Thymus (tissue), 11 donors: Measurements from ENCODE around the gene TFR2. TPM values are rescaled to one million over a fixed set of nuclear protein-coding genes. Genes with fewer than 3 reads are reported as not detected.
A peak's percentile ranks its signal among the peaks of the same experiment; 100 is the strongest.
"Not testable (repeated sequence)": the region's sequence is repeated elsewhere in the genome, so short reads cannot be mapped to it uniquely, and the experiment has no call there.

Source experiments
- DNase-seq, 9 donors: peaks; one replicate each; pipeline ENCODE4 v3.0.0-alpha.2; 2013; ENCODE audit warnings: low spot score in 9 of 9, low read depth in 6 of 9, missing footprints in 1 of 9
- H3K27ac ChIP-seq, 2 donors: one replicate each; pipeline ENCODE4 v1.5.1; 2013; ENCODE audit warnings: control low read depth in 1 of 2, low read depth in 1 of 2, low read length in 1 of 2, mild to moderate bottlenecking in 1 of 2, moderate library complexity in 1 of 2
- H3K27me3 ChIP-seq, 2 donors: one replicate each; pipeline ENCODE4 v1.5.1; 2013; ENCODE audit warnings: low read length in 1 of 2; ENCODE audit not compliant: control insufficient read depth in 2 of 2, insufficient read depth in 1 of 2
- H3K36me3 ChIP-seq, 2 donors: one replicate each; pipeline ENCODE4 v1.5.1; 2013; ENCODE audit warnings: low read length in 1 of 2, mild to moderate bottlenecking in 1 of 2, moderate library complexity in 1 of 2; ENCODE audit not compliant: control insufficient read depth in 2 of 2, insufficient read depth in 2 of 2
- H3K4me1 ChIP-seq, 2 donors: one replicate each; pipeline ENCODE4 v1.5.1; 2013; ENCODE audit warnings: low read length in 2 of 2; ENCODE audit not compliant: control insufficient read depth in 2 of 2, insufficient read depth in 2 of 2
- H3K4me3 ChIP-seq, 2 donors: one replicate each; pipeline ENCODE4 v1.5.1; 2013; ENCODE audit warnings: low read length in 2 of 2, control low read depth in 1 of 2, mild to moderate bottlenecking in 1 of 2
- H3K9me3 ChIP-seq, 2 donors: one replicate each; pipeline ENCODE4 v1.5.1; 2013; ENCODE audit warnings: low read length in 1 of 2, mild to moderate bottlenecking in 1 of 2; ENCODE audit not compliant: control insufficient read depth in 2 of 2, insufficient read depth in 1 of 2
- WGBS: extraction: QIAGEN DNeasy Blood & Tissue Kit; methylation state at CpG from one replicate; pipeline ENCODE4 v1.1.7; 2013; 5-methylcytosine and 5-hydroxymethylcytosine counted together
- polyA plus RNA-seq: library from polyadenylated mRNA; stranded (reverse); fragments of 200-250 nt; gene quantifications from one replicate; pipeline ENCODE4 v1.2.3, GENCODE V29; 2013
- total RNA-seq: library from RNA; stranded (reverse); fragments of 120-200 nt; gene quantifications from one replicate; pipeline ENCODE4 v1.2.4, GENCODE V29; 2013
- donor health status: healthy.

Gene TFR2
- total and polyA plus RNA-seq, 2 donors: 0.80 to 1.0 TPM

DNA sequence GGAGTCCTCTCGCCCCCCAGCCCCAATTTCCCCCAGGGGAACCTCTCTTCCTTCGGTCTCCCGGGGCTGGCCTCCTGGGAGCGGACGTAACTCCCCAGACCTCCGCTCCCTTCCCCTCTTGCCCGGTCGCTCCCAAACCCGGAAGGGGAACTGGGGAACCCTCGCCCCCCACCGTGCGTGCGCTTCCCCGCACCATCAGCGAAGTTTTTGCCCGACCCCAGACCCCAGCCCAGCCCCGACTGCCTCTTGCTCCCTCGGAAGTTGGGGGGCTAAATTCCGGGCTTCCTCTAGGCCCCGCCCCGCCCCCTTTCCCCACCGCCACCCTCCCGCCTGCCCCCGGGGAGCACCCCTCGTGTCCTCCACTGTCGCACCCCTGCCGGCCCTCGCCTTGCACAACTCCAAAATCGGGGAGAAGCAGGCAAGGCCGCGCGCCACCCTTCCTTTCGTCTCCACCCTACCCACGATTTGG, 32.6 kb upstream of the TFR2 start:
- peaks cover 26 to 27% of the 10 kb centered on the region in 2 donors for H3K36me3 ChIP-seq
- peak overlapping the region; percentile 99 to 100 for H3K4me3 ChIP-seq
- peak in 4 of 9 donors; percentile 48 to 58 (median 56) for DNase-seq
- H3K27ac ChIP-seq: peak overlapping the region; percentile 85 to 95
- WGBS: under 1% methylated on average over 34 of the region's 34 CpGs
- peaks cover 2 to 7% of the 10 kb centered on the region in 2 donors for H3K27me3 ChIP-seq
- H3K9me3 ChIP-seq: peaks cover 0 to 5% of the 10 kb centered on the region in 2 donors
- peaks cover 4 to 16% of the 10 kb centered on the region in 2 donors for H3K4me1 ChIP-seq

DNA sequence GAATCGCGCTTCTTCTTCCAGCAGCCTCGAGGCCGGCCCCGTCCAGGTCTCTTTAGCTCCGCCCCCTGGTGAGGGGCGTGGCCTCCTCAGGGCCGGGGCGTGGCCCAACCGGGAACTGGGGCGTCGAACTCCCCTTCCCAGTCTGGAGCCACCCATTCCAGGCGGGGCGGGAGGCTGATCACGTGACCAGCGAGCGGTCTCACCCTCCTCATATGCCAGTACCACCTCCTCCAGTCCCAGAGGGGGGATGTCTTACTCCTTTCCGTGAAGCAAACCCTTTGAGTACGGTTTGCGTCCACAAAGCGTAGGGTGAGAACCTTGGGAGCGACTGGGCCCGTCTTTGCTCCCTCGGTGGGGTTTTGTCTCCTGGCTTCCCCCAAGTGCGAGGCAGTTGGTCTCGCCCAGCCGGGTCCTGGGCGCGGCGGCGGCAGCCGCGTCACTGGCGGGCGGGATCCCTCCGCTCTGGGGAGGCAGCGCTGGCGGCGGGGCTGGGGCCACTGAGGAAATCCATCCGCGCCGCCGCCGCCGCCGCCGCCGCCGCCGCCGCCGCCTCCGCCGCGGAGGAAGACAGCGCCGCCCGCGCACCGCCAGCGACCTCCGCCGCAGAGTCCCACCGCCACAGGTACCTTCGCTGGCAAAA, 32.1 kb upstream of the TFR2 start, which contains the start of gene GNB2:
GNB2 (plus strand) TSS at position 439 of the 640 bp plus-strand sequence. CDS start 2,526 bp downstream, outside the sequence.
- under 1% methylated on average over 65 of the region's 65 CpGs for WGBS
- H3K36me3 ChIP-seq: peaks cover 20 to 21% of the 10 kb centered on the region in 2 donors
- H3K27me3 ChIP-seq: peaks cover 2 to 7% of the 10 kb centered on the region in 2 donors
- peak within 1 kb of the TSS; percentile 99 to 100 for H3K4me3 ChIP-seq
- H3K27ac ChIP-seq: peak within 1 kb of the TSS; percentile 85 to 98
- H3K4me1 ChIP-seq: peaks cover 4 to 16% of the 10 kb centered on the region in 2 donors
- DNase-seq: peak; percentile 90 to 98 (median 96)
- H3K9me3 ChIP-seq: peaks cover 0 to 5% of the 10 kb centered on the region in 2 donors

DNA sequence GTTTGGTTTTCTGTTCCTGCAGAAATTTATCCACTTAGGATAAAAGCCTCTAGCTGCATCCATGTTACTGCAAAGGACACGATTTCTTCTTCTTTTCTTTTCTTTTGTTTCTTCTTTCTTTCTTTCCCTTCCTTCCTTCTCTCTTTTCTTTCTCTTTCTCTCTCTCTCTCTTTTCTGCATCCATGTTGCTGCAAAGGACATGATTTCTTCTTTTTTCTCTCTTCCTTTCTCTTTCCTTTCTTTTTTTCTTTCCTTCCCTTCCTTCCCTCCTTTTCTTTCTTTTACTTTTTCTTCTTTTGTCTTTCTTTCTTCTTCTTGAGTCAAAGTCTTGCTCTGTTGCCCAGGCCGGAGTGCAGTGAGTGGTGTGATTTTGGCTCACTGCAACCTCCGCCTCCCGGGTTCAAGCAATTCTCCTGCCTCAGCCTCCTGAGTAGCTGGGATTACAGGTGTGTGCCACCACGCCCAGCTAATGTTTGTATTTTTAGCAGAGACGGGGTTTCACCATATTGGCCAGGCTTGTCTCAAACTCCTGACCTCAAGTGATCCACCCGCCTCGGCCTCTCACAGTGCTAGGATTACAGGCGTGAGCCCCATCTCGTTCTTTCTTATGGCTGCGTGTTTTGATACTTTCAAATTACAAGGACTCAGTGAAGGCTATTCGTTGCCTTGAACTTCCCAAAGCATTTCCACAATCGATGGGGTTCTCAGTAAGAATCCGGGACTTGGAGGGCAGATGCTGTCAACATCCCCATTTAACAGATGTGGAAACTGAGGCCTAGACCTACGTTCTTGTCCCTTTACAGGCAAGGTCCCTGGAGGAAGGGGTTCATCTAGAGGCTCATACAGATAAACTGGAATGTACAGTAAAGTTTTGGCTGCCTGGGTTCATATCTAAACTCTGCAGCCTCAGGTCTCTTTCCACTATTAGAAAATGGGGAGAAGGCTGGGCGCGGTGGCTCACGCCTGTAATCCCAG, 30.3 kb upstream of the TFR2 start:
- Histone ChIP-seq H3K27ac (no peak overlapping the region), H3K9me3 (peaks cover 0 to 5% of the 10 kb centered on the region in 2 donors), H3K4me3 (no peak overlapping the region), H3K27me3 (peaks cover 2 to 14% of the 10 kb centered on the region in 2 donors), H3K4me1 (peaks cover 4 to 13% of the 10 kb centered on the region in 2 donors), H3K36me3 (peaks cover 2 to 4% of the 10 kb centered on the region in 2 donors)
- WGBS: 96% methylated on average over 18 of the region's 18 CpGs
- DNase-seq: no peak

DNA sequence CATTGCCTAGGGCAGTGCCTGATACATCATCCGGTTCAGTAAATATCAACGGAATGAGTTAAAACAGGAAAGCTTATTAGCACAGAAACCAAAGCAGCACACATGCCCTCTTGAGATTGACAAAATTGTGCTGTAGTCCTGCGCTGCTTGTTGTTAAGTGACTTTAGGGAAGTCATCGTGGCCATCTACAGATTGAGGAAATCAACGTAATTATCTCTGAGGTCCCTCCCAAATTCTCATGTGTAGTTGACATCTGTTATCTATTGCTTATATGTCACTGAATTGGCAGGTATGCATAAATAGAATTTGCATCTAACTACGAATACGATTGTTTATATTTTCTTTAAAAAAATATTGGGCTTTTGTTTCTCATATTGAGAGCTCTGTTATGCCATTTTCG, 28.7 kb upstream of the TFR2 start:
- 80% methylated on average over 8 of the region's 8 CpGs for WGBS
- H3K27ac ChIP-seq: no peak overlapping the region
- peaks cover 0 to 8% of the 10 kb centered on the region in 2 donors for H3K4me1 ChIP-seq
- no peaks in the 10 kb centered on the region for H3K36me3 ChIP-seq
- peaks cover 2 to 24% of the 10 kb centered on the region in 2 donors for H3K27me3 ChIP-seq
- H3K9me3 ChIP-seq: no peaks in the 10 kb centered on the region
- no peak overlapping the region for H3K4me3 ChIP-seq
- DNase-seq: no peak

DNA sequence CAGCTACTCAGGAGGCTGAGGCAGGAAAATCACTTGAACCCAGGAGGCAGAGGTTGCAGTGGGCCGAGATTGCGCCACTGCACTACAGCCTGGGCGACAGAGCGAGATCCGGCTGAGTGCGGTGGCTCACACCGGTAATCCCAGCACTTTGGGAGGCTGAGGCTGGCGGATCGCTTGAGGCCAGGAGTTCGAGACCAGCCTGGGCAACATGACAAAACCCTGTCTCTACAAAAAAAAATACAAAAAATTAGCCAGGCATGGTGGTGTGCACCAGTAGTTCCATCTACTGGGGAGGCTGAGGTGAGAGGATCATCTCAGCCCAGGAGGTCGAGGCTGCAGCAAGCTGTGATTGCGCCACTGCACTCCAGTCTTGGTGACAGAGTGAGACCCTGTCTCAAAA, 27.8 kb upstream of the TFR2 start:
- H3K27me3 ChIP-seq: peaks cover 2 to 24% of the 10 kb centered on the region in 2 donors
- H3K4me3 ChIP-seq, H3K27ac ChIP-seq, DNase-seq, H3K4me1 ChIP-seq, H3K36me3 ChIP-seq, H3K9me3 ChIP-seq: not testable (repeated sequence)
- WGBS: 95% methylated on average over 12 of the region's 12 CpGs

DNA sequence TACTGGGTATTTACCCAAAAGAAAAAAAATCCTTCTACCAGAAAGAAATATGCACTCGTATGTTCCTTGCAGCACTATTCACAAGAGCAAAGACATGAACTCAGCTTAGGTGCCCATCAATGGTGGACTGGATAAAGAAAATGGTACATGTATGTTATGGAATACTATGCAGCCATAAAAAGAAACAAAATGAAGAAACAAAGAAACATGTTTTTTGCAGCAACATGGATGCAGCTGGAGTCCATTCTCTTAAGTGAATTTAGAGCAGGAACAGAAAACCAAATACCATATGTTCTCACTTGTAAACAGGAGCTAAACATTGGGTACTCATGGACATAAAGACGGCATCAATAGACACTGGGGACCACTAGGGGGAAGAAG, 26.7 kb upstream of the TFR2 start:
- Histone ChIP-seq H3K4me3 (no peak overlapping the region), H3K27ac (no peak overlapping the region), H3K4me1 (peaks cover 0 to 6% of the 10 kb centered on the region in 2 donors), H3K36me3 (no peaks in the 10 kb centered on the region), H3K27me3 (peaks cover 2 to 24% of the 10 kb centered on the region in 2 donors), H3K9me3 (no peaks in the 10 kb centered on the region)
- 94% methylated on average over 2 of the region's 2 CpGs for WGBS
- no peak for DNase-seq

DNA sequence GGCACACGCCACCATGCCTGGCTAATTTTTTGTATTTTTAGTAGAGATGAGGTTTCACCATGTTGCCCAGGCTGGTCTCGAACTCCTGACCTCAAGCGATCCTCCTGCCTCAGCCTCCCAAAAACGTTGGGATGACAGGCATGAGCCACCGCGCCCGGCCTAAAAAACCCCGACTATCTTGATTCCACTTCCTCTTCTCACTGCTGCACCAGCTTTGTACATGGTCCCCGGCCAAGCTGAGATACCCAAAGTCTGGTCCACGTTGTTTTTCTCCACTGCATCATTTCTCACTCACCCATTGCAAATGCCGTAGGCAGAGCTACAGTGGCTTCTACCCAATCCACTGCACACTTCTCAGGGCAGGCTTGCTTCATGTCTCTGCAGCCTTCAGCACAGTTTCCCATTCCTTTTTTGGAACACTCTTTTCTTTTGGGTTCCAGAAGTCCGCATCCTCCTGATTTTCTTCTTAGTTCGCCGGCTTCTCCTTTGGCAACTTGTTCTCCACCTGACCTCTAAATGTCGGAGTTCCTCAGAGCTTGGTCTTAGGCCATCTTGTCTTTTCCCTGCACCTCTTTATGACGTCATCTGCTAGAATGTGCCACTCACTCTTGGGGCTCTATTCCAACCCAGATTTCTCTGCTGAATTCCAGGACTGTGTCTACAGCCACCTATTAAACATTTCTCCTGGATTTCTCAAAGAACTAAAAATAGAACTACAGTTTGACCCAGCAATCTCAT, 26.1 kb upstream of the TFR2 start:
- Histone ChIP-seq H3K36me3 (no peaks in the 10 kb centered on the region), H3K4me1 (no peaks in the 10 kb centered on the region), H3K27ac (no peak overlapping the region), H3K27me3 (peaks cover 2 to 24% of the 10 kb centered on the region in 2 donors), H3K4me3 (no peak overlapping the region), H3K9me3 (no peaks in the 10 kb centered on the region)
- 85% methylated on average over 16 of the region's 16 CpGs for WGBS
- no peak for DNase-seq

DNA sequence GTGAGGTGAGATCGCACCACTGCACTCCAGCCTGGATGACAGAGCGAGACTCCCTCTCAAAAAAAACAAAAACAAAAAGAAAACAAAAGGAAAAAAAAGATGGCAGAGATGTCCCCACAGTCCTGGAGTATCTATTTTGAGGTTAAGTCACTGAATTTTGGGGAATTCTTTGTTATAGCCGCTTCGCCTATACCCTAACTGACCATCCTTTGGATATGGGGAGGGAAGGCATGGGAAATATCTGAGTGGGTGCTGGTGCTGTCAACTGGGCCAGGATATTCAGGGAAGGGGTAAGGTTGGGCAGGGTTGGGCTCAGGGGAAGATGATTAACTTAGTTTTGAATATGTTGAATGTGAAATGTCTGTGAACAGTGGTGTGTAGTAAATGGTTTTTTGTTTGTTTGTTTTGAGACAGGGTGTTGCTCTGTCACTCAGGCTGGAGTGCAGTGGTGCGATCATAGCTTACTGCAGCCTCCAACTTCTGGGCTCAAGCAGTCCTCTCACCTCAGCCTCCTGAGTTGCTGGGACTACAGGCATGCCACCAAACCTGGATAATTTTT, 23.9 kb upstream of the TFR2 start:
- 98% methylated on average over 5 of the region's 5 CpGs for WGBS
- no peaks in the 10 kb centered on the region for H3K36me3 ChIP-seq

More for the DNA sequence above, 23.9 kb upstream of the TFR2 start:
- no peak overlapping the region for H3K27ac ChIP-seq
- no peak for DNase-seq
- peaks cover 2 to 20% of the 10 kb centered on the region in 2 donors for H3K27me3 ChIP-seq
- no peaks in the 10 kb centered on the region for H3K4me1 ChIP-seq
- H3K9me3 ChIP-seq: no peaks in the 10 kb centered on the region
- H3K4me3 ChIP-seq: no peak overlapping the region
